ENCODE measurements around the gene NEK6.

NEK6 gene

GRCh38 chr9:124262649-124262972 lies 4.9 kb downstream of the NEK6 start:
- TF ChIP-seq TEAD4 (IDR thresholded peaks at IDR 0.05) (0 out of 2 replicates have a peak, but pooled peaks have one; percentile 18), TAF1 (IDR thresholded peaks at IDR 0.05; ENCODE audit: low read depth) (no peak)

- TF ChIP-seq ZBTB7A (IDR thresholded peaks at IDR 0.05; ENCODE audit: low read depth) (no peak), CREB1 (IDR thresholded peaks at IDR 0.05; ENCODE audit: low read depth) (no peak), MAX (IDR thresholded peaks at IDR 0.05) (no peak), EGR1 (IDR thresholded peaks at IDR 0.05) (no peak), USF1 (IDR thresholded peaks at IDR 0.05) (no peak), REST (IDR thresholded peaks at IDR 0.05; ENCODE audit: low read depth) (no peak), TAF1 (IDR thresholded peaks at IDR 0.05; ENCODE audit: low read depth) (no peak), RAD21 (IDR thresholded peaks at IDR 0.05; ENCODE audit: low read depth) (no peak), YY1 (IDR thresholded peaks at IDR 0.05; ENCODE audit: low read depth) (no peak), NFIC (IDR thresholded peaks at IDR 0.05) (no peak), TCF12 (IDR thresholded peaks at IDR 0.05; ENCODE audit: low read depth) (no peak)
Measured at GRCh38 chr9:124263213-124263612, 5.5 kb downstream of the NEK6 start.

GRCh38 chr9:124263800-124264426 lies 6.2 kb downstream of the NEK6 start:
- TF ChIP-seq TEAD4 (IDR thresholded peaks at IDR 0.05), result no peak
- TF ChIP-seq TCF12 (IDR thresholded peaks at IDR 0.05; ENCODE audit: low read depth), result no peak
- TF ChIP-seq YY1 (IDR thresholded peaks at IDR 0.05; ENCODE audit: low read depth), result no peak
- TF ChIP-seq TAF1 (IDR thresholded peaks at IDR 0.05; ENCODE audit: low read depth), result no peak
- TF ChIP-seq USF1 (IDR thresholded peaks at IDR 0.05), result no peak
- TF ChIP-seq EP300 (IDR thresholded peaks at IDR 0.05; ENCODE audit: borderline replicate concordance), result no peak
- no peak for TF ChIP-seq CEBPB (IDR thresholded peaks at IDR 0.05)
- no peak for TF ChIP-seq CREB1 (IDR thresholded peaks at IDR 0.05; ENCODE audit: low read depth)
- no peak for TF ChIP-seq MAX (IDR thresholded peaks at IDR 0.05)
- TF ChIP-seq RAD21 (IDR thresholded peaks at IDR 0.05; ENCODE audit: low read depth), result no peak
- no peak for TF ChIP-seq EGR1 (IDR thresholded peaks at IDR 0.05)
- TF ChIP-seq ZBTB7A (IDR thresholded peaks at IDR 0.05; ENCODE audit: low read depth), result no peak
- no peak for TF ChIP-seq NFIC (IDR thresholded peaks at IDR 0.05)
- TF ChIP-seq REST (IDR thresholded peaks at IDR 0.05; ENCODE audit: low read depth), result no peak
- TF ChIP-seq FOXM1 (IDR thresholded peaks at IDR 0.05; ENCODE audit: borderline replicate concordance, low read depth), result no peak

- no peak for TF ChIP-seq ZBTB7A (IDR thresholded peaks at IDR 0.05; ENCODE audit: low read depth)
- no peak for TF ChIP-seq TEAD4 (IDR thresholded peaks at IDR 0.05)
- no peak for TF ChIP-seq USF1 (IDR thresholded peaks at IDR 0.05)
- TF ChIP-seq EP300 (IDR thresholded peaks at IDR 0.05; ENCODE audit: borderline replicate concordance), result no peak
- no peak for TF ChIP-seq NFIC (IDR thresholded peaks at IDR 0.05)
- no peak for TF ChIP-seq YY1 (IDR thresholded peaks at IDR 0.05; ENCODE audit: low read depth)
- no peak for TF ChIP-seq RAD21 (IDR thresholded peaks at IDR 0.05; ENCODE audit: low read depth)
- no peak for TF ChIP-seq EGR1 (IDR thresholded peaks at IDR 0.05)
- no peak for TF ChIP-seq REST (IDR thresholded peaks at IDR 0.05; ENCODE audit: low read depth)
- TF ChIP-seq CREB1 (IDR thresholded peaks at IDR 0.05; ENCODE audit: low read depth), result no peak
- no peak for TF ChIP-seq TAF1 (IDR thresholded peaks at IDR 0.05; ENCODE audit: low read depth)
Measured at GRCh38 chr9:124264823-124265233, 7.1 kb downstream of the NEK6 start.

Measured in Ishikawa (cell line).